Heart left ventricle (tissue), 16 donors: Measurements from ENCODE around the gene FRMD1. TPM values are rescaled to one million over a fixed set of nuclear protein-coding genes. Genes with fewer than 3 reads are reported as not detected.

Experiments used
- ATAC-seq, 4 donors: fragments of 200-7000 bp; cut with Tn5 transposase; one replicate each; pipeline ENCODE4 v1.9.1; 2020 to 2022; ENCODE audit warnings: moderate library complexity in 4 of 4, mild to moderate bottlenecking in 3 of 4, moderate number of reproducible peaks in 1 of 4
- DNase-seq, 5 donors: peaks; one replicate each; pipeline ENCODE4 v3.0.0-alpha.2; 2020
- H3K27ac ChIP-seq, 12 donors: fragments of 200-600 bp; sonication (generic) in 4 of 12; one replicate each; pipeline versions ENCODE4 v1.5.0 to v1.8.0; 2016 to 2022; ENCODE audit warnings: mild to moderate bottlenecking in 2 of 12
- H3K27me3 ChIP-seq, 9 donors: fragments of 200-600 bp; sonication (generic) in 2 of 9; one replicate each; pipeline versions ENCODE4 v1.5.1 to v1.8.0; 2016 to 2022; ENCODE audit warnings: mild to moderate bottlenecking in 3 of 9
- H3K36me3 ChIP-seq, 9 donors: fragments of 200-600 bp; sonication (generic) in 2 of 9; one replicate each; pipeline versions ENCODE4 v1.5.0 to v1.8.0; 2018 to 2022; ENCODE audit warnings: mild to moderate bottlenecking in 2 of 9
- H3K4me1 ChIP-seq, 12 donors: fragments of 200-600 bp; sonication (generic) in 4 of 12; one replicate each; pipeline versions ENCODE4 v1.5.0 to v1.8.0; 2016 to 2022; ENCODE audit warnings: mild to moderate bottlenecking in 3 of 12
- H3K4me3 ChIP-seq, 12 donors: fragments of 200-600 bp; sonication (generic) in 4 of 12; one replicate each; pipeline versions ENCODE4 v1.5.0 to v1.8.0; 2017 to 2022; ENCODE audit warnings: mild to moderate bottlenecking in 9 of 12, moderate library complexity in 4 of 12
- H3K9me3 ChIP-seq, 12 donors: fragments of 200-600 bp; sonication (generic) in 4 of 12; one replicate each; pipeline versions ENCODE4 v1.5.0 to v1.8.0; 2016 to 2022; ENCODE audit warnings: mild to moderate bottlenecking in 1 of 12
- POLR2A ChIP-seq, 2 donors: fragments of 450-650 bp; IDR thresholded peaks; one replicate each; pipeline ENCODE4 v1.6.1; 2017; ENCODE audit warnings: antibody characterized with exemption in 2 of 2, mild to moderate bottlenecking in 2 of 2, moderate library complexity in 2 of 2
- WGBS, 4 donors: extraction: QIAGEN DNeasy Blood & Tissue Kit in 2 of 4; methylation state at CpG; one replicate each; pipeline versions ENCODE4 v1.1.5 to v1.1.7; 2013 to 2018; 5-methylcytosine and 5-hydroxymethylcytosine counted together
- intact Hi-C, 10 donors: fragments of 100-400 bp; cut with DNase I; formaldehyde crosslinking; loops; one replicate each; pipeline versions ENCODE4 v1.11.1 to v1.14.2; 2022
- polyA plus RNA-seq, 2 donors: library from polyadenylated mRNA; stranded (reverse); fragments of 200-250 nt; gene quantifications; one replicate each; pipeline ENCODE4 v1.2.3, GENCODE V29; 2013
- total RNA-seq, 9 donors: library from RNA; depleted of rRNA in 2 of 9; stranded (reverse); fragments of >200 nt in 2 of 9; fragmentation: NEBNext Ultra II Directional in 3 of 9; extraction: Animal tissue kit (Norgen Biotek cat#: 25700) in 3 of 9; gene quantifications; one replicate each; pipeline versions ENCODE4 v1.1.0 to v1.2.4, GENCODE V29; 2016 to 2023
- TF ChIP-seq, protein P1 (sequence below), 12 donors: fragments of 200-600 bp; sonication (generic) in 4 of 12; IDR thresholded peaks; one replicate each; pipeline versions ENCODE4 v1.5.0 to v1.8.0; 2018 to 2022; ENCODE audit warnings: antibody characterized with exemption in 12 of 12, mild to moderate bottlenecking in 5 of 12
- donor health status: ischemic (EF 13 %, LVEDD 7.1; RV severe dilation, severe dysfunction).
- donor health status: healthy with polysubstance abuse.
- donor health status: DM: no; HTN: yes; CAD: no.
- donor health status: DM: no; HTN: no; CAD: no.
- donor health status: ischemic (EF 25% LVEDD 6.9; RV normal size, moderate dysfunction).
- donor health status: ischemic (EF 25% LVEDD 5.7; RV mildly dilated, moderate dysfunction).
- donor health status: healthy.
- donor health status: DM: yes; HTN: yes; CAD: no.
- donor health status: ischemic (EF 35%, LVEDD 5.7; RV mildly dilated, moderate dysfunction).
- donor health status: nonischemic (EF 11% LVEDD 7.7; RV severe dilation, severe dysfunction).
- donor health status: DM: yes; HTN: yes; CAD: no.
- donor health status: PGD.
- donor health status: ischemic (EF 29% LVEDD 5.4; RV normal size, mild dysfunction).
- donor health status: nonischemic (EF 23%, LVEDD 6.1; RV moderate dilation, normal function).

FRMD1 gene
- total and polyA plus RNA-seq, 11 donors, result 0.04 to 0.50 (median 0.14) TPM; not detected in 7

DNA sequence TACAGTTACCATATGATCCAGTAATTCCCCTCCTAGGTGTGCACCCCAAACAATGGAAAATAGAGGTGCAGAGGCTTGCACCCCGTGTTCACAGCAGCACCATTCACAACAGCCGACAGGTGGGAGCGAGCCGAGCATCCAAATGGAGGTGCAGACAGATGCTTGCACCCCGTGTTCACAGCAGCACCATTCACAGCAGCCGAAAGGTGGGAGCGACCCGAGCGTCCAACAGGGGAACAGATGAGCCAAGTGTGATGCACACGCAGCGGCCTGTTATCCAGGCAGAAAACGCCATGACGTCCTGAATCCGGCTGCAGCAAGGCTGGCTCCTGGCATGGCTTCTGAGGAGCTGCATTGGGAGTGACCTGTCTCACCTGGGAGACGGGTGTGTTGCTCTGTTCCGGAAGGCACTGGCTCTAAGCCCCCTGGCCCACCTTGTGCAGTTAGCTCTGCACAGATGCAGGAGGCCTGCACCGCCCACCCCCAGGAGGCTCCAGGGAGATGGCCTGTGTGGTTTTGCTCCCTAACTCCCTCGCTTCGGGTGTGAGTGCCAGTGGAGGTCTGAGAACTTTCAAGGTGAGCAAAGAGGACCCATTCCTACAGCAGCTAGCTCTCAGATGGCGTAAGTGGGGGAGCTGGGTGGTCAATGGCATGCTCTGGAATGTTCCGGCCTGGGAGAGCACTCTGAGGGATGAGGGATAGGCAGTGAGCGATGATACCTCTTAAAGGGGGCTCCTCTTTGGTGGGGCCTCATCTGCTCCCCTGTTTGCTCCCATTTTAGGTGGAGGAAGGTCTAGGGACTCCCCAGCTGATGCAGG lies 47.8 kb upstream of the FRMD1 start:
- no peak for DNase-seq
- Histone ChIP-seq H3K27me3 (no peaks in the 10 kb centered on the region), H3K36me3 (no peaks in the 10 kb centered on the region), H3K9me3 (no peaks in the 10 kb centered on the region), H3K4me3 (no peak overlapping the region), H3K27ac (no peak overlapping the region), H3K4me1 (no peaks in the 10 kb centered on the region)
- intact Hi-C loops, result loop anchor here in 1 of 10 donors (5.0 kb wide), 1 partner anchor 64 kb away; no protein-coding TSS in a partner anchor
- no peak for ATAC-seq
- TF ChIP-seq, protein P1, sequence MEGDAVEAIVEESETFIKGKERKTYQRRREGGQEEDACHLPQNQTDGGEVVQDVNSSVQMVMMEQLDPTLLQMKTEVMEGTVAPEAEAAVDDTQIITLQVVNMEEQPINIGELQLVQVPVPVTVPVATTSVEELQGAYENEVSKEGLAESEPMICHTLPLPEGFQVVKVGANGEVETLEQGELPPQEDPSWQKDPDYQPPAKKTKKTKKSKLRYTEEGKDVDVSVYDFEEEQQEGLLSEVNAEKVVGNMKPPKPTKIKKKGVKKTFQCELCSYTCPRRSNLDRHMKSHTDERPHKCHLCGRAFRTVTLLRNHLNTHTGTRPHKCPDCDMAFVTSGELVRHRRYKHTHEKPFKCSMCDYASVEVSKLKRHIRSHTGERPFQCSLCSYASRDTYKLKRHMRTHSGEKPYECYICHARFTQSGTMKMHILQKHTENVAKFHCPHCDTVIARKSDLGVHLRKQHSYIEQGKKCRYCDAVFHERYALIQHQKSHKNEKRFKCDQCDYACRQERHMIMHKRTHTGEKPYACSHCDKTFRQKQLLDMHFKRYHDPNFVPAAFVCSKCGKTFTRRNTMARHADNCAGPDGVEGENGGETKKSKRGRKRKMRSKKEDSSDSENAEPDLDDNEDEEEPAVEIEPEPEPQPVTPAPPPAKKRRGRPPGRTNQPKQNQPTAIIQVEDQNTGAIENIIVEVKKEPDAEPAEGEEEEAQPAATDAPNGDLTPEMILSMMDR (IDR thresholded peaks at IDR 0.05), result no peak
- no peak for TF ChIP-seq POLR2A (IDR thresholded peaks at IDR 0.05)
- 89 to 96% (median 93%) methylated on average over 16 to 22 of the region's 22 CpGs for WGBS, 4 donors

DNA sequence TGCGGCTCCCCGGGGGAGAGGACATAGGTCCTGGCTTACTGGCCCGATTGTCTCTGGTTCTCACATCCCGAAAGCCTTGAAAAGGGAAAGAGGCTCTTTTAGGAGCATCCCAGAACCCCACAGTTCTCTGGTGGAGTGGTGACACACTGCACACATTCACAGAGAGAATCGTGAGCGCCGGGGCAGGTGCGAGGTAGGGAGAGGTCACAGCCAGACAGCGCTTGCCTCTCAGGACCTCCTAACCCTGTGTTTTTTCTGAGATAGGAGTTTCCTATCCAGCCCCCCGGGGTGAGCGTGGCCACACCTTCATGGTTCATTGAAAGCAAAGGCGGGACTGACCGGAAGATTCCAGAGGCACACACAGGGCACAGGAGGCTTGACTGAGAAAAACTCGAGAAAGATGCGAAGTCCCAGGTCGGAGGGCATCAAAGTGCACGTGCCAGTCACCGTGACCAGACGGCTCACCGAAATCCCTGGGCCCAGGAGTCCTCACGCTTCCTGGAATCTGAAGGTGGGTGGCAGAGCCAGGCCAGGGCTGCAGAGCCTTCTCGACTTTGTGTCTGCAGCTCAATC lies 46.5 kb upstream of the FRMD1 start:
- ATAC-seq, result no peak
- no peak overlapping the region for H3K27ac ChIP-seq
- H3K27me3 ChIP-seq, result no peaks in the 10 kb centered on the region
- no peaks in the 10 kb centered on the region for H3K4me1 ChIP-seq
- no peak overlapping the region for H3K4me3 ChIP-seq
- intact Hi-C loops, result loop anchor here in 1 of 10 donors (5.0 kb wide), 1 partner anchor 63 kb away; no protein-coding TSS in a partner anchor
- 79 to 88% (median 84%) methylated on average over 22 of the region's 22 CpGs for WGBS, 4 donors
- H3K36me3 ChIP-seq, result no peaks in the 10 kb centered on the region
- no peak for DNase-seq
- H3K9me3 ChIP-seq, result no peaks in the 10 kb centered on the region
- TF ChIP-seq, protein P1 (IDR thresholded peaks at IDR 0.05), result no peak
- no peak for TF ChIP-seq POLR2A (IDR thresholded peaks at IDR 0.05)

DNA sequence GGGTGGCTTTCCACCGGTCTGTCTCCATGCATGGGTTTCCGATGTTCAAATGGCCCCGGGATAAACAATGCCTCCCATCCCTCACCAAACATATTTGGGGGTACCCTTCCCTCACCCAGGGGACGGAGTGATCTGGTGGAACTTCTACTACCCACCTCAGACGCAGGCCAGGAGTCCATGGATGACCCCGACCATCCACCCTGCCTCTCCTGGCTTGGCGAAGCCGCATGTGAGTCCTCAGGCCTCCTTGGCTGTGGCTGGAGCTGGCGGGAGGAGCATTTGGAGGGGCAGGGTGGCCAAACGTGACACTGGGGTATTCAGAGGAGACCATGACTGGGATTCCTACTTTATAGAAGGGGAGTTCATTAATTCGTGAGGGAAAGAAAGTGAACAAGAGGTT lies 45.9 kb upstream of the FRMD1 start:
- no peaks in the 10 kb centered on the region for H3K36me3 ChIP-seq
- no peak for DNase-seq
- H3K4me3 ChIP-seq, result no peak overlapping the region
- no peaks in the 10 kb centered on the region for H3K9me3 ChIP-seq
- TF ChIP-seq, protein P1 (IDR thresholded peaks at IDR 0.05), result no peak
- TF ChIP-seq POLR2A (IDR thresholded peaks at IDR 0.05), result no peak
- 93 to 96% (median 95%) methylated on average over 11 of the region's 11 CpGs for WGBS, 4 donors
- no peak overlapping the region for H3K27ac ChIP-seq
- no peaks in the 10 kb centered on the region for H3K4me1 ChIP-seq
- H3K27me3 ChIP-seq, result no peaks in the 10 kb centered on the region
- intact Hi-C loops, result loop anchor here in 1 of 10 donors (5.0 kb wide), 1 partner anchor 63 kb away; no protein-coding TSS in a partner anchor
- ATAC-seq, result no peak

DNA sequence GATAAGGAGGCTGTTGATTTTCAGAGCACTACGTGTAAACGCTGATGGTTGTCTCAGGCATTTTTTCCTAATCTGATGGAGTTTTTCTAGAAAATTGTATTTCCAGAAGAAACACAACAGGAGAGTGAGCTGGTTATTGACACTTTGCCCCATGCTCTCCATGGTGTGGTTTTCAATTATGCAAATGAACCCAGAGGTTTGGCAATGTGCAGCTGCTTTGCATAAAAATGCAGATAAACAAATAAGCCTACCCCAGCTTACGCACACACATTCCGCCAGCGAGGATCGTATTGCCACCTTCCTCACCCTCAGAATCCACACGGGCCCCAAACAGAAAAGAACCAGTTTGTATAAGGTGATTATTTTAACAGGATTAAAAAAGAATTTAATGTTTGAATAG lies 45.1 kb upstream of the FRMD1 start:
- ATAC-seq, result no peak
- Histone ChIP-seq H3K27ac (no peak overlapping the region), H3K36me3 (no peaks in the 10 kb centered on the region), H3K4me1 (no peaks in the 10 kb centered on the region), H3K9me3 (no peaks in the 10 kb centered on the region), H3K27me3 (no peaks in the 10 kb centered on the region), H3K4me3 (no peak overlapping the region)
- TF ChIP-seq, protein P1 (IDR thresholded peaks at IDR 0.05), result no peak
- no peak for TF ChIP-seq POLR2A (IDR thresholded peaks at IDR 0.05)
- DNase-seq, result no peak
- 90 to 94% (median 92%) methylated on average over 7 of the region's 7 CpGs for WGBS, 4 donors
- intact Hi-C loops, result no loop called here
